CD4-positive, alpha-beta T cell treated with Interleukin-6 at 100 ng/mL for 8 hours (primary cell): Measurements from ENCODE around the gene SCN4A.
"Not testable (repeated sequence)": the region's sequence is repeated elsewhere in the genome, so short reads cannot be mapped to it uniquely, and the experiment has no call there.

Experiments used
- DNase-seq: peaks from one replicate; pipeline ENCODE4 v3.0.0-alpha.2; 2020; ENCODE audit warnings: mixed read lengths, low spot score

The SCN4A gene

DNA sequence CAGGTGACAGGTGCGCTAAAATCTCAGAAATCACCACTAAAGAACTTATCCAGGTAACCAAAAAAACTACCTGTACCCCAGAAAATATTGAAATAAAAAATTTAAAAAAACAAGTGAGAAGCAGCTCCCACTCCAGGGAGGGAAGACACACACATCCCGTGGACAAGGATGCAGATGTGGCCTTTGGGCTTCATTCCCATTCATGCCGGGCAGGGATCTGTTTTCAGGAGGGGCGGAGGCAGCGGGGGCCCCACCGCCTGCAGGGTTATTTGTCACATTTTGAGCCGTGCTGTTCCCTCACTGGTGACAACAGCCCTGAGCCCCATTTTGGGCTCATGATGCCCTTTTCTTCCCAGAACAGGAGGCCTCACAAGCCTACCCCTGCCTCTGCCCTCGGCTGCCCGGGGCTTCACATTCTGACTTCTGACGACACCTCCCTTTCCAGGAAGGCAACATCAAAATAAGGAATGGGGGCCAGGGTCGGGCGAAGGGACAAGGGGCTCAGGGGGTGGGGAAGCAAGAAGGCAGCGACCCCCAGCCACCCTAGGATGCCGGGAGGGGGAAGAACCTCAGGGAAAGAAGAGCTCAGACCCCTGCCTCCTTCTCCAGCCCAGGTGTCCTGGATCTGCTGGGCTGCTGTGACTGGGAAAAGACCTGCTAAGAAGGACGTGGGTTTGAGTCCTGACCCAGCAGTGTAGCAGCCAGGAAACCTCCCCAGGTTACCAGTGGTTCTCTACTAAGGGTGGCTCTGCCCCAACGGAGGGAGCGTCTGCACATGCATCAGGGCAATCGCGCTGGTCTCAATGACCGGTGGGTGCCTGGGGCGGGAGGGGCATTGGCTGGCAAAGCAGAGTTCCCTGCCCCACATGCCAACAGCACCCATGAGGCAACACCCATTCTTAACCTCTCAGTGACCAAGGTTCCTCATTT lies 38.3 kb downstream of the SCN4A start:
- no peak for DNase-seq

DNA sequence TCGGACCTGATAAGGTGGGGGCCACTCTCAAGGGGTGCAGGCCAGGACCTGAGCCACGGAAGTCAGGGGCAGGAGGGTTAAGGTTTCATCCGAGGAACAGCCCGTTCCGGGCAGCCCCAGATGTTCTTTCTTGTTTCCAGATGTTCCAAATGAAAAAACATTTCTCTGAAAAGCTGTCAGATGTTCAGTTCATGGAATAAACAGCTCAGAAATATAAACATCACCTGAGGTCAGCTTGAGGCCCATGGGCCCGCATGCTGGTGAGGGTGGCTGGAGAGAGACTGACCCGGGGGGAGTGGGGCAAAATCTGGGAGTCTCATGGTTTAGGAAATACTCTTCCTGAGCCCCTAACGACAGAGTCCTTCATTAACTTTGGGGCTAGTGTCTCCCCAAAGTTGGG lies 39.1 kb downstream of the SCN4A start:
- no peak for DNase-seq

DNA sequence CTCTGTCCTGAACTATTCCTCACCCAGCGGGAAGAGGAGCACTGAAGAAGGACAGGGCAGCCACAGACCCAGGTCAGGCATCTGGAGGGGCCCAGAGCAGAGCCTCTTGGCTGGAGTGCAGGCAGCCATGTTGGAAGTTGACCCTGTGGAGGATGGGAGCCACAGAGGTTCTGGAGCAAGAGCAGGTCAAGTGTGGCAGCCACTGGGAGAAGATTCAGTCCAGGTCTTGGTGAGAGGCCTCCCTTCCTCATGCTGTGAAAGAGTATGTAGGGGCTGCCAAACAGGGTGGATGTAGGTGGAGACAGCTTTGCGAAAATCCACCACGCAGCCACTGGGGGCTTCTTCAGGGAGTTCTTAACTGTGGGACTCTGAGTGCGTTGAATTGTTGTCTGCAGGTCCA lies 40.0 kb downstream of the SCN4A start:
- DNase-seq: no peak

DNA sequence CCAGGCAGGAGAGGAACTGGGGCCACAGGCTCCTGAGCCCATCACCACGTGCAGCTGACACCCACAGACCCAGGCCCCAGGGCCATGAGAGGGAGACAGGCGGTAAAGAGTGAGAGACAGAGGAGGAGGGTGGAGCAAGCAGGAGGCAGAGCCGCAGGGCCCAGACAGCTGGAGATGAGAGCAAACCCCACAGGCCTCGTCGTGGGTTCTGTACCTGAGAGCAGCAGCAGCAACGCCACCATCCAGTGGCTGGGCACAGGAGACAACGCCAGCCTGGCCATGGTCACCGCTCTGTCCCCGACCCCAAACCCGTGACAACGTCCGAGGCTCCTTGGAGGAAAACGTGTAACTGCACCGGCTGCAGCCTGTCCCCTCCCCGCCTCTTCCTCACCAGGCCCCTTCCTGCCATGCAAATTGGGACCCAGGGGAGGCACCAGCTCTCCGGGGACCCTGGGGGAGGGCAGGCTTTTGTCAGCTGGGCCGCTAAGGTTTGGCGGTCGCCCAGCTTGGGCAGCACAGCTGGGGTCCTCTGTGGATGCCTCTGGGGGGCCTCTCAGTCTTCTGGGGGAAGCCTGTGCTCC lies 40.6 kb downstream of the SCN4A start, which contains the start of gene CD79B:
Gene CD79B (minus strand): TSS at position 351 of the 581 bp plus-strand sequence. CDS start 70 bp downstream, at position 281.
- peak; percentile 39 for DNase-seq

DNA sequence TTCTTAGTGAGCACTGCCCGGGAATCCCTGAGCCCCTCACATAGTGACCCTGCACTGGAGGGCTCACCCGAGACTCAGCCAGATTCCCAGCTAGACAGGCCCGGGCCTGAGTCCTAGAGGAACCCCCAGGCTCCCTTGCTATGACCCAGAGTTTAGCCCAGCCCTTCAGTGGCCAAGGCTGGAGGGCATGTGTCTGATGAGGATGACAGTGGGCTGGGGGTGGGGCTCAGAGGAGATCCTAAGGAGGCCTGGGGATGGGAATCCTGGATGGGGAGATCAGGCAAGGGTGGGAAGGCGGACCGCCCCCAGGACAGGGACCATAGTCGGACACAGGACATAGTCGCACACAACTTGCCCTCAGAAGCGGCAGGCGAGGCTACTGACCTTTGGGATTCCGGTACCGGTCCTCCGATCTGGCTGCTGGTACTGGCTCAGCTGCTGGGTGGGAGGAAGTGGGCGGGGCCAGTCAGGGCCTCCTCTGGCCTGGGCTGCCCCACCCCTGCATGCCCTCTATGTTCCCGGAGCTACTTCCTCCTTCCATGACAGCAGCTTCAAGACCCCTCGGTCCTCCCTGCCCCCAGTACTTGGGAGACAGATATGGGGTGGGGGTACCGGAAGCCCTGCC lies 41.7 kb downstream of the SCN4A start:
- peak; percentile 65 for DNase-seq

DNA sequence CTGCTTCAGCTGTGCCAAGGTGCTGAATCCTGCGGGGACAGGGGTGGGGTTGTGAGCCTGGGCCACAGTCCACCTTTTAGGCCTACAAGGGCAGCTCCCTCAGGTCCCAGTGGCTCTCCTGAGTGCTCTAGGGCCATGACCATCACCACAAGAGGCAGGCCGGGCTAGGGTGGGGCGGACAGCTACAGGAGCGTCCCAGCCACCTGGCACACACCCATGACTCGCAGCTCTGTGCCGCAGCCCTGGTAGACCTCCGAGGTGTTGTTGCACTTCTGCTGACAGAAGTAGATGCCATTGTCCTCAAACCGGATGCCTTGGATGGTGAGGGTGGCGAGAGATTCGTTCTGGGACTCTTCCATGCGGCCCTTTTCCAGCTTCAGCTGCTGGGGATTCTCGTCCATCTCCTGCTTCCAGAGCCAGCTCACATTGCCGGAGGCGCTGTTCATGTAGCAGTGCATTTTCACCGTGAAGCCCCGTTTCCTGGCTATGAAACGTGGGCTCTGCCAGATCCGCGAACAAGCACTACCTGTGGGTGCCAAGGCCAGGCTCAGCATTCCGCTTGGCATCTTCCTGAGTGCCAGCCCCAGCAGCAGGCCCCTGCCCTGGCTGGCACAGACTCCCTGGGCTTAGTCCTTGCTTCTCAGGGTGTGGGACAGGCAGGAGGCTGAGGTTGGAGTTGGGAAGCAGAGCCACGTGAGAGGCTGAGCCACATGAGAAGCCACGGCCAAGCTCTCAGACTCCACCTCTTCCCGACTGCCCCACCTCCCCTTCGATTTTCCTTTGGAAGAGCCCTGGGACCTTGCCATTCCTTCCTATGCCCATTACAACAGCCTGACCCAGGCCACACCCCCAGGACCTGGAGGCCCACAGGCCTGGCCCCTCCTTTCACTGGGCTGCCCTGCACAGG lies 42.6 kb downstream of the SCN4A start:
- no peak for DNase-seq

DNA sequence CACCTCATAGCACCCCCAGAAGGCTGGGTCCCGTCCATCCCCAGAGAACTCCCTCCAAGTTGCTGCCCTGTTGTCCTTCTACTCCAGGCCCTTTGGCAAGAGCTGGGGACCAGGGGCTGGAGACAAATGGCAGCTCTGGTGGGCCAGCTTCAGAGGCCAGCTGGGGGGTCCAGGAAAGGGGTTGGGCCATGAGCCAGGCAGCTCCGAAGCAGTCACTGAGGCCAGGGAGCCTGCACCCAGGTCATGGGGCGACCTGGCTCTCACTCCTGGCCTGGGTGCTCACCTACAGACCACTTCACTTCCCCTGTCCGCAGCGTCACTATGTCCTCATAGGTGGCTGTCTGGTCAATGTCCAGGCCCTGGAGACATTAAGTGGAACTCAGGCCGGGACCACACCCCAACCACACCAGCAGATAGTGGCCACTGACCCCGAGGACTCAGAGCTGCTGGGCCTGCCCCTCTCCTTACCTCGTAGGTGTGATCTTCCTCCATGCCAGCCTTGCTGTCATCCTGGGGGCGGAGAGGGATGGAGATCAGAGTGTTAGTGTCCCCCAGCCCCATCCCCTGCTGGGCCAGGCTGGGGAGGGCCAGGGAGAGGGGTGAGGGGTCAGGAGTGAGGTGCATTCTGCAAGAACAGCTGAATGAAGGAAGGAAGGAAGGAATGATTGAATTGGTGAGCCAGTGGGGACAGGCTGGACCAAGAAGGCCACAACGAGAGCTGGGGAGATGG lies 43.6 kb downstream of the SCN4A start:
- no peak for DNase-seq

DNA sequence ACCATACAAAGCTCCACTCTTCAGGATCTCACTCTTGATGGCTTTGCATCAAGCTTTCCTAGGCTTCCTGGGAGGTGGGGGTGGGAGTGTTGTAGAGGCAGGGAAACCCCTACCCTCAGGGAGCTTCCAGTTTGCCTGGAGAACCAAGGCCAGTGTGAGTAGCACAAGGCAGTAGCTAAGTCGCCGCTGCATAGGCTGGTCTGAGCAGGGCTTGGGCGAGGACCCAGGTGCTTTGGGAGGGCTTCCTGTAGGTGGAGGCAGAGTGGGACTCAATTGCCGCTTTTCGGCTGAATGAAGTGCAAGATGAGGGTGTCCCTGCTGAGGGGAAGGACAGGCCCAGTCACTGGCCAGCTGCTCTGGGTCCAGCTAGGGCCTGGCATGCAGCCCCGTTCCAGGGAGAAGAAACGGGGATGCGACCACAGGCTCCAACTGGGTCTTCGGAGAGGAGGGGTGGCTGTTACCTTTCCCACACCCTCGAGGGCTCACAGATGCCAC lies 44.5 kb downstream of the SCN4A start:
- no peak for DNase-seq

DNA sequence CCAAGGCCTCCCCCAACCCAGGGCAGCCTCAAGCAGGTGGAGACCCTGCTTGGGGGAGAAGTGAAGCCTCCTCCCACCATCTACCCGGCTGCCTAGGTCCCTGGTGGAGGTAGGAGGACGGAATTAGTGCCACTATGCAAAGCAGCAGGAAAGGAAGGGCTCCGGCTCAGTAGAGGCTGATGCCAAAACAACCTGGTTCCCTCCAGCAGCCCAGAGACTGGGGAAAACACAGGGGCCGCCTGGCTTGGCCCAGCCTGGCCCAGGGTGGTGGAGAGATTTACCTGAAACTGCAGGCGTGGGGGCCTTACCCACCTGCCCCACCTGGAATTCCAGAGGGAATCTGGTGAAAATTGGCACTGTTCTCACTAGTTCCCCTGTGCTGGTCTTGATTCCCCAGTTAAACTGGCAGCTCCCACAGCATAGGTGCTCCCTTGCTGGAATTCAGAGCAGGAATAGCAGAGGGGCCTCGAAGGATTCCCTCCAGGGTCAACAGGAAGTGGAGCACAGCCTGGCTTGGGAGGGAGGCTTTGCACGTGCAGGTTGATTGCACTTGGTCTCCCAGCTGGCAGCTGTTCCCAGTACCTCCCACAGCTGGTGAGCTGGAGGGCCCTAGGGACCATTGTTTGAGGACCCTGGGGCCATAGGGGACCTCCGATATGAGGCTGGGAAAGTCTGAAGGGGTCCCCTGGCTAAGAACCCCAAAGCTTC lies 45.1 kb downstream of the SCN4A start:
- no peak for DNase-seq

DNA sequence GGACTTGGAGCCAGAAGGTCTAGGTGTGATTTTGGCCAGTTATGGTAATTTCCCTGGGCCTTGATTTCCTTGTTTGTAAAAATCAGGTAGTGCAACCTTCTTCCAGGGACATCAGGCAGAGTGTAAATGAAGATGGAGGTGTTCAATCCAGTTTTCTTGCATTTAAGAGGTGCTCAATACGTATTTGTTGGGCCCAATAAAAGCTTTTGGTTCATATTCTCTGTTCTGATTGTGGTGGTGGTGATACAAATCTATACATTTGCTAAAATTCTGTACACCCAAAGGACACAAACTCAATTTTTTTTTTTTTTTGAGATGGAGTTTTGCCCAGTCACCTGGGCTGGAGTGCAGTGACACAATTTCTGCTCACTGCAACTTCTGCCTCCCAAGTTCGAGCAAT lies 46.6 kb downstream of the SCN4A start:
- no peak for DNase-seq

DNA sequence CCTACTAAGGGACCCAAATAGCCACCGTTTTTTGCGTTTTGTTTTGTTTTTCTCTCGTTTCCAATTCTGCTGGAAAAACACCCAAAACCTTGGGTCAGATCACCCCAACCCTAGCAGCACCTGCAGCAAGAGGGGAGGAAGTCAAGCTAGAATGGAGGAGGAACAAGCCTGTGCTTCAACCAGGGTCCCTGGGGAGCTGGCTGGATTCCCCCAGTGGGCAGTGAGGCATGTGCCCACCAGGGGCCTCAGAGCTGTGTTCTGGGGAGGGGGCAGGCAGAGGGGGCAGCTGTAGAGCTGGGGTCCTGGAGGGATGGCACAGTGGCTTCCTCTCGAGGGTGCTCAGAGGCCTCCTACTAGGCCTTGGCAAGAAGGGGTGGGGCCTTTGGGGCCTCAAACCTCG lies 47.1 kb downstream of the SCN4A start:
- no peak for DNase-seq

DNA sequence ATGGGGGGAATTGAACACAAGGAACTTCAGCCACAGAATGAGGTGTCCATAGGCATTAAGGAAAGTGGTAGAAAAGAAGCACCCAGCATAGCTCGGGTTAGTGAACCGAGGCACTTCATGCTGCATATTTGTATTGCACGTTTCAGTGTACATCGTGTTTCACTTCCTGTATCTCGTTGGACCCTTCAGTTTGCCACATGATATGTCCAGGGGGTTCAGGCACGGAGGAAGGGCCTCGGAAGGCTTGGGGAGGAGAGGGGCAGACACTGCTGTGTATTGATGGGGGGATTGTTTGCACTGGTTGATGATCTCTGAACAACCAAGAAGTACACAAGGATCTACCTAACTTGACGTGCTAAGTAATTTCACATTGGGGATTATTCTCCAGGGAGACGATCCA lies 50.3 kb downstream of the SCN4A start:
- DNase-seq: not testable (repeated sequence)

DNA sequence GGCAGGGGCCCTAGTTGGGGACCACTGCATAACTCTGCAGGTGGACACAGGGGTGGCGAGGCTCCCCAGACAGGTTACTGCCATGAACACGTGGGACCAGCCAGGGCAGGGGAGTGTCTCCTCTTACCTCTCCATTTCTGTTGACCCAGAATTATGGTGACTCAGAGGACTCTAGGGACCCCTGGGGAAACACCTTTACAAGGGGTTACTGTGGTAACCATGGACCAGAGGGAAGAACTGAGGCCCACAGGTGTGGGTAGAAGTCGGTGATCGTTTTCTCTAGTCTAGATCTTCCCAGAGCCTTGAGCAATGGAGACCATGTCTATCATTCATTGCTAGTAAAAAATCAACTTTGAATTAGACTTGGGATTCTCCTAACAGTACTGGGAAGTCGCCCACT lies 51.9 kb downstream of the SCN4A start:
- not testable (repeated sequence) for DNase-seq

DNA sequence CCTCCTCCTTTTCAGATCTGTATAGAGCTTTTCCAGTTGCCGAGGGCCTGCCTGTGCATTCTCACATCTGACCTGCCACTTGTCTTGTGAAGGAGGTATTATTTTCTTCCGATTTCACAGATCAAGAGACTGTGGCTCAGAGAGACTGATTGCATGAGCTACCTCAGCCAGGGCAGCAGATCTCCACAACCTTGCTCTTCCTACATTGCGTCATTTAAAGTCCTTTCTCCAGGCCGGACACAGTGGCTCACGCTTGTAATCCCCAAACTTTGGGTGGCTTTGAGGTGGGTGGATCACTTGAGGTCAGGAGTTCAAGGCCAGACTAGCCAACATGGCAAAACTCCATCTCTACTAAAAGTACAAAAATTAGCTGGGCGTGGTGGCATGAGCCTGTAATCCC lies 52.7 kb downstream of the SCN4A start:
- not testable (repeated sequence) for DNase-seq

DNA sequence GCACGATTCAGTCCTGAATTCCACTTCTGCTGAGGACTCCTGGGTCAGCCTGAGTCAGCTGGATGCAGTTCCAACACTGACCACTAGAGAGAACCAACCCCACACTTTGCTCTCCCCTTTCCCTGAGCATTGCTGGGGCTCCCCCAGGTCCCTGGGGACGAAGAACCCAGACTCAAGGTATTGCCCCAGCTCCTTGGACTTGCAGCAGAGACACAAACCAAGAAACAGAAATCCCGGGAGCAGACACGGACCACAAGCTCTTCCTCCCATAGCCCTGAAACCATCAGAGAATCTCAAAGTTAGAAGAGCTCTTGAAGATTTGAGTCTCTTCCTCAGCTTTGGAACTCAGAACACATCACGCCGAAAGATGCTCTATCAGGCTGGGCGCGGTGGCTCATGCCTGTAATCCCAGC lies 53.4 kb downstream of the SCN4A start:
- DNase-seq: peak; percentile 75

DNA sequence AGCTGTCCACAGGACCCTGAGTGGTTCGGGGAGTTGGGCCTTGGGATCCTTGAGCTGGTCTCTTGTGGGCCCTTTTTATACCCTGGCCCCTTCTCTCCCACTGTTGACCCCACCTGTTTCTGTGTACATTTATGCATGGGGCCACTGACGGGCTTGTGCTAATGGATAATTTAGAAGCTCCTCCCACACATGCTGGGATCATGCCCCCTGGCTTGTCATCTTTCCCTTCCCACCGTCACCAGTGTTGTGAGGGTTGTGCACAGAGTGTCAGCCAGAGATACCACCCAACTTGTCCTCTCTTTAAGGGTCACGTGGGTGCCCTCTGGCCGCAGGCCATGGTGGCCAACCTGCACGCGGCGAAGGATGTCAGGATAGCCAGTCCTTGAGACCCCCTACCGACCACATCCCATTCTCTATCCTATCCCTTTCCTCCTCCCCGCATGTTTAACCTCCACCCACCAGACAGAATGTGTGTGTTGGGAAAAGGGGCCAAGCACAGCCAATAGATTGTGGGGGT lies 53.9 kb downstream of the SCN4A start, which contains the start of gene GH1:
Gene GH1 (minus strand): TSS at position 51 of the 517 bp plus-strand sequence. CDS start 63 bp downstream, outside the sequence.
- DNase-seq: not testable (repeated sequence)

DNA sequence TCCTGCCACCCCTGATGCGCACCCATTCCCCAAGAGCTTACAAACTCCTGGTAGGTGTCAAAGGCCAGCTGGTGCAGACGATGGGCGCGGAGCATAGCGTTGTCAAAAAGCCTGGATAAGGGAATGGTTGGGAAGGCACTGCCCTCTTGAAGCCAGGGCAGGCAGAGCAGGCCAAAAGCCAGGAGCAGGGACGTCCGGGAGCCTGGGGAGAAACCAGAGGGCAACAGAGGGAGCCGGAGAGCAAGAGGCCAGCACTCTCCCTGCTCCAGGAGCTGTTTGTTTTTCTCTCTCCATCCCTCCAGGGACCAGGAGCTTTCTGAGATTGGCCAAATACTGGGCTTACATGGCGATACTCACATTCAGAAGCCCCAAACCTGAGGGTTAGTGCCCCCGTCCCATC lies 54.4 kb downstream of the SCN4A start:
- DNase-seq: no peak

DNA sequence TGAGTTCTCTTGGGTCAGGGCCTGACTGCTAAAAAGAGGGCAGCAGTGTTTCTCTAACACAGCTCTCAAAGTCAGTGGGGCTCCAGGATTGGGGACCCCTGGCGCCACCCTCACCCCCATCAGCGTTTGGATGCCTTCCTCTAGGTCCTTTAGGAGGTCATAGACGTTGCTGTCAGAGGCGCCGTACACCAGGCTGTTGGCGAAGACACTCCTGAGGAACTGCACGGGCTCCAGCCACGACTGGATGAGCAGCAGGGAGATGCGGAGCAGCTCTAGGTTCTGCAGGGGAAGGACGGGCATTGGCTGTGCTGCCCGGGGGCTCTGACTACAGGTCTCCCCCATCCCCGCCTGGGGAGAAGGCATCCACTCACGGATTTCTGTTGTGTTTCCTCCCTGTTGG lies 55.1 kb downstream of the SCN4A start:
- no peak for DNase-seq

DNA sequence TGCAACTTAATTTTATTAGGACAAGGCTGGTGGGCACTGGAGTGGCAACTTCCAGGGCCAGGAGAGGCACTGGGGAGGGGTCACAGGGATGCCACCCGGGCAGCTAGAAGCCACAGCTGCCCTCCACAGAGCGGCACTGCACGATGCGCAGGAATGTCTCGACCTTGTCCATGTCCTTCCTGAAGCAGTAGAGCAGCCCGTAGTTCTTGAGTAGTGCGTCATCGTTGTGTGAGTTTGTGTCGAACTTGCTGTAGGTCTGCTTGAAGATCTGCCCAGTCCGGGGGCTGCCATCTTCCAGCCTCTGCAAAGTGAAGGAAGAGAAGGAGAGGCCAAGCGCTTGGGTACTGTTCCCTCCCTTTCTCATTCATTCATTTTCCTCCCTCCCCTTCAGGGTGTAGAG lies 55.5 kb downstream of the SCN4A start:
- not testable (repeated sequence) for DNase-seq
